Measurements from ENCODE around the gene CLDND2. TPM values are rescaled to one million over a fixed set of nuclear protein-coding genes. Genes with fewer than 3 reads are reported as not detected.

The CLDND2 gene
- total RNA-seq, 1 donor from 2014 or later = 23.2 TPM

GRCh38 chr19:51327066-51328001 lies 41.5 kb downstream of the CLDND2 start:
- intact Hi-C loops (cut with micrococcal nuclease) = loop anchor here (1.0 to 2.0 kb wide), 4 partner anchors 12 to 169 kb away; no protein-coding TSS in a partner anchor
- peaks cover 9% of the 10 kb centered on the region for H3K36me3 Mint-ChIP-seq (ENCODE audit: low read depth)
- no peaks in the 10 kb centered on the region for H3K9me3 Mint-ChIP-seq

GRCh38 chr19:51326216-51327065 lies 42.4 kb downstream of the CLDND2 start:
- H3K4me3 Mint-ChIP-seq = peak overlapping the region; percentile 9
- peaks cover 26% of the 10 kb centered on the region for H3K27me3 Mint-ChIP-seq (ENCODE audit: insufficient read depth)

More at GRCh38 chr19:51327066-51328001, 41.5 kb downstream of the CLDND2 start:
- Mint-ChIP-seq H3K27ac (peak overlapping the region; percentile 63), H3K4me1 (ENCODE audit: low read depth) (peaks cover 12% of the 10 kb centered on the region), H3K4me3 (peak overlapping the region; percentile 79), H3K27me3 (ENCODE audit: insufficient read depth) (peaks cover 24% of the 10 kb centered on the region)
- peak; percentile 49 for DNase-seq (ENCODE audit: low spot score)

GRCh38 chr19:51325161-51325976 lies 43.4 kb downstream of the CLDND2 start:
- Mint-ChIP-seq H3K27me3 (ENCODE audit: insufficient read depth) (peaks cover 26% of the 10 kb centered on the region), H3K9me3 (no peaks in the 10 kb centered on the region), H3K36me3 (ENCODE audit: low read depth) (peaks cover 2% of the 10 kb centered on the region), H3K4me1 (ENCODE audit: low read depth) (peaks cover 12% of the 10 kb centered on the region), H3K27ac (peak overlapping the region; percentile 50), H3K4me3 (peak overlapping the region; percentile 23)
- intact Hi-C loops (cut with micrococcal nuclease) = no loop called here
- no peak for DNase-seq (ENCODE audit: low spot score)

More at GRCh38 chr19:51326216-51327065, 42.4 kb downstream of the CLDND2 start:
- Mint-ChIP-seq H3K9me3 (no peaks in the 10 kb centered on the region), H3K27ac (no peak overlapping the region), H3K4me1 (ENCODE audit: low read depth) (peaks cover 12% of the 10 kb centered on the region), H3K36me3 (ENCODE audit: low read depth) (peaks cover 4% of the 10 kb centered on the region)
- no peak for DNase-seq (ENCODE audit: low spot score)
- intact Hi-C loops (cut with micrococcal nuclease) = loop anchor here (1.0 to 2.0 kb wide), 4 partner anchors 13 to 168 kb away; no protein-coding TSS in a partner anchor

GRCh38 chr19:51324167-51324481 lies 44.7 kb downstream of the CLDND2 start:
- peaks cover 26% of the 10 kb centered on the region for H3K27me3 Mint-ChIP-seq (ENCODE audit: insufficient read depth)
- peak overlapping the region; percentile 9 for H3K27ac Mint-ChIP-seq
- H3K4me1 Mint-ChIP-seq (ENCODE audit: low read depth) = peaks cover 12% of the 10 kb centered on the region
- intact Hi-C loops (cut with micrococcal nuclease) = no loop called here
- no peaks in the 10 kb centered on the region for H3K9me3 Mint-ChIP-seq
- DNase-seq (ENCODE audit: low spot score) = no peak
- peaks cover 2% of the 10 kb centered on the region for H3K36me3 Mint-ChIP-seq (ENCODE audit: low read depth)
- no peak overlapping the region for H3K4me3 Mint-ChIP-seq

GRCh38 chr19:51323481-51324166 lies 45.2 kb downstream of the CLDND2 start:
- no peak for DNase-seq (ENCODE audit: low spot score)
- H3K9me3 Mint-ChIP-seq = no peaks in the 10 kb centered on the region
- H3K36me3 Mint-ChIP-seq (ENCODE audit: low read depth) = peaks cover 2% of the 10 kb centered on the region
- intact Hi-C loops (cut with micrococcal nuclease) = no loop called here
- H3K27me3 Mint-ChIP-seq (ENCODE audit: insufficient read depth) = peaks cover 26% of the 10 kb centered on the region
- H3K4me1 Mint-ChIP-seq (ENCODE audit: low read depth) = peaks cover 12% of the 10 kb centered on the region
- H3K4me3 Mint-ChIP-seq = no peak overlapping the region
- no peak overlapping the region for H3K27ac Mint-ChIP-seq

GRCh38 chr19:51321799-51322198 lies 47.0 kb downstream of the CLDND2 start:
- H3K27me3 Mint-ChIP-seq (ENCODE audit: insufficient read depth) = peaks cover 23% of the 10 kb centered on the region
- H3K4me3 Mint-ChIP-seq = no peak overlapping the region
- no peak overlapping the region for H3K27ac Mint-ChIP-seq
- peaks cover 7% of the 10 kb centered on the region for H3K4me1 Mint-ChIP-seq (ENCODE audit: low read depth)
- intact Hi-C loops (cut with micrococcal nuclease) = no loop called here
- H3K9me3 Mint-ChIP-seq = no peaks in the 10 kb centered on the region
- no peaks in the 10 kb centered on the region for H3K36me3 Mint-ChIP-seq (ENCODE audit: low read depth)
- DNase-seq (ENCODE audit: low spot score) = no peak

GRCh38 chr19:51320280-51320657 lies 48.5 kb downstream of the CLDND2 start:
- H3K4me1 Mint-ChIP-seq (ENCODE audit: low read depth) = no peaks in the 10 kb centered on the region
- no peak overlapping the region for H3K4me3 Mint-ChIP-seq
- no peaks in the 10 kb centered on the region for H3K36me3 Mint-ChIP-seq (ENCODE audit: low read depth)
- H3K27ac Mint-ChIP-seq = no peak overlapping the region
- no peak for DNase-seq (ENCODE audit: low spot score)
- peaks cover 10% of the 10 kb centered on the region for H3K27me3 Mint-ChIP-seq (ENCODE audit: insufficient read depth)
- H3K9me3 Mint-ChIP-seq = no peaks in the 10 kb centered on the region
- intact Hi-C loops (cut with micrococcal nuclease) = no loop called here

- Mint-ChIP-seq H3K27ac (no peak overlapping the region), H3K27me3 (ENCODE audit: insufficient read depth) (peaks cover 6% of the 10 kb centered on the region), H3K4me3 (no peak overlapping the region), H3K4me1 (ENCODE audit: low read depth) (no peaks in the 10 kb centered on the region), H3K36me3 (ENCODE audit: low read depth) (no peaks in the 10 kb centered on the region), H3K9me3 (no peaks in the 10 kb centered on the region)
- intact Hi-C loops (cut with micrococcal nuclease) = no loop called here
- DNase-seq (ENCODE audit: low spot score) = no peak
Observed at GRCh38 chr19:51319649-51320279, 49.0 kb downstream of the CLDND2 start.

GRCh38 chr19:51318687-51319648 lies 49.8 kb downstream of the CLDND2 start:
- H3K4me1 Mint-ChIP-seq (ENCODE audit: low read depth) = no peaks in the 10 kb centered on the region
- intact Hi-C loops (cut with micrococcal nuclease) = no loop called here
- no peak overlapping the region for H3K27ac Mint-ChIP-seq
- peaks cover 9% of the 10 kb centered on the region for H3K27me3 Mint-ChIP-seq (ENCODE audit: insufficient read depth)
- H3K9me3 Mint-ChIP-seq = no peaks in the 10 kb centered on the region
- no peak overlapping the region for H3K4me3 Mint-ChIP-seq
- no peak for DNase-seq (ENCODE audit: low spot score)
- H3K36me3 Mint-ChIP-seq (ENCODE audit: low read depth) = no peaks in the 10 kb centered on the region

GRCh38 chr19:51317968-51318367 lies 50.8 kb downstream of the CLDND2 start:
- DNase-seq (ENCODE audit: low spot score) = no peak
- Mint-ChIP-seq H3K36me3 (ENCODE audit: low read depth) (no peaks in the 10 kb centered on the region), H3K27ac (no peak overlapping the region), H3K27me3 (ENCODE audit: insufficient read depth) (peaks cover 18% of the 10 kb centered on the region), H3K4me1 (ENCODE audit: low read depth) (no peaks in the 10 kb centered on the region), H3K9me3 (no peaks in the 10 kb centered on the region), H3K4me3 (no peak overlapping the region)
- intact Hi-C loops (cut with micrococcal nuclease) = no loop called here

- Mint-ChIP-seq H3K4me1 (ENCODE audit: low read depth) (no peaks in the 10 kb centered on the region), H3K27me3 (ENCODE audit: insufficient read depth) (peaks cover 17% of the 10 kb centered on the region), H3K9me3 (no peaks in the 10 kb centered on the region), H3K36me3 (ENCODE audit: low read depth) (no peaks in the 10 kb centered on the region), H3K4me3 (no peak overlapping the region), H3K27ac (no peak overlapping the region)
- intact Hi-C loops (cut with micrococcal nuclease) = no loop called here
- DNase-seq (ENCODE audit: low spot score) = no peak
Observed at GRCh38 chr19:51317376-51317775, 51.4 kb downstream of the CLDND2 start.
